HepG2 (cell line): ENCODE results near the gene TCTN2. TPM values are rescaled to one million over a fixed set of nuclear protein-coding genes. Genes with fewer than 3 reads are reported as not detected.

Experiments used
- ATAC-seq: fragments of 200-7000 bp; cut with Tn5 transposase; 3 replicates; pipeline ENCODE4 v1.9.1; 2020; ENCODE audit warnings: mild to moderate bottlenecking, moderate library complexity
- BruUV-seq: library from RNA; stranded (reverse); fragments of 400-500 nt; replicated peaks from 2 replicates; lab custom pipeline; 2021; lab: Mats Ljungman, UMichigan
- CTCF ChIA-PET: fragments of 300-600 bp; formaldehyde crosslinking; extraction: SDS; loops from one replicate; lab custom pipeline; 2021; ENCODE audit warnings: low total read pairs, inconsistent platforms, low intra/inter-chr PET ratio; lab: Yijun Ruan, JAX
- POLR2A ChIA-PET: fragments of 350-600 bp; sonication (Branson Sonifier 250); formaldehyde crosslinking; loops from one replicate; lab custom pipeline; 2020; ENCODE audit warnings: antibody characterized with exemption, inconsistent platforms; lab: Yijun Ruan, JAX
- DNase-seq: peaks from one replicate; pipeline ENCODE4 v3.0.0-alpha.2; 2015; ENCODE audit warnings: low spot score
- FAIRE-seq: peaks from 3 replicates; lab custom pipeline; 2011; peaks lifted over from hg19 to GRCh38; lab: Jason Lieb, UNC
- H2AFZ ChIP-seq: one replicate; pipeline ENCODE4 v1.6.1; 2011; ENCODE audit warnings: low read length, inconsistent platforms
- H3K27ac ChIP-seq: fragments of 300-600 bp; 3 replicates; pipeline ENCODE4 v1.8.0; 2011; ENCODE audit warnings: mixed run types, mild to moderate bottlenecking, mixed read lengths, low read length, inconsistent platforms; ENCODE audit not compliant: insufficient read depth; ENCODE audit errors: extremely low read length
- H3K27me3 ChIP-seq, 2 experiments: fragments of 200-600 bp in 1 of 2; 2 replicates in 1 of 2; 3 replicates in 1 of 2; pipeline versions ENCODE4 v1.6.0 to v1.8.0; 2011; ENCODE audit warnings: low read length in 2 of 2, mild to moderate bottlenecking in 2 of 2, moderate library complexity in 2 of 2, inconsistent platforms in 1 of 2; ENCODE audit not compliant: insufficient read depth in 2 of 2, control insufficient read depth in 1 of 2
- H3K36me3 ChIP-seq, 2 experiments: fragments of 200-600 bp in 1 of 2; replicated peaks in 1 of 2; 2 replicates in 1 of 2; 3 replicates in 1 of 2; pipeline versions ENCODE4 v1.5.1 to v1.8.0; 2011; ENCODE audit warnings: low read length in 2 of 2, inconsistent platforms in 1 of 2; ENCODE audit not compliant: insufficient read depth in 2 of 2, control insufficient read depth in 1 of 2
- H3K4me1 ChIP-seq: 2 replicates; pipeline ENCODE4 v1.5.1; 2012; ENCODE audit warnings: low read length, inconsistent platforms; ENCODE audit not compliant: insufficient read depth
- H3K4me2 ChIP-seq: 2 replicates; pipeline ENCODE4 v1.6.0; 2011; ENCODE audit warnings: low read depth, low read length, inconsistent platforms
- H3K4me3 ChIP-seq, 3 experiments: fragments of 200-600 bp in 1 of 3; sonication (generic), shearing (Covaris generic) in 1 of 3; replicated peaks in 1 of 3; 2 replicates each; pipeline ENCODE4 v1.5.1; 2011 to 2016; ENCODE audit warnings: low read length in 3 of 3, inconsistent platforms in 2 of 3, low read depth in 2 of 3, mild to moderate bottlenecking in 2 of 3, control low read depth in 1 of 3, mixed read lengths in 1 of 3; ENCODE audit not compliant: insufficient read depth in 1 of 3
- H3K79me2 ChIP-seq: one replicate; pipeline ENCODE4 v1.6.1; 2011; ENCODE audit warnings: low read length, inconsistent platforms; ENCODE audit not compliant: insufficient read depth
- H3K9ac ChIP-seq: 2 replicates; pipeline ENCODE4 v1.6.0; 2011; ENCODE audit warnings: mild to moderate bottlenecking, low read depth, low read length, inconsistent platforms; ENCODE audit not compliant: insufficient read depth
- H3K9me3 ChIP-seq: 2 replicates; pipeline ENCODE4 v1.5.1; 2012; ENCODE audit warnings: mild to moderate bottlenecking, low read length
- H4K20me1 ChIP-seq: 2 replicates; pipeline ENCODE4 v1.6.0; 2011; ENCODE audit warnings: inconsistent platforms, mild to moderate bottlenecking, low read length, moderate library complexity; ENCODE audit not compliant: insufficient read depth
- HOXA5 ChIP-seq: sonication (generic); formaldehyde crosslinking; IDR thresholded peaks from 2 replicates; pipeline ENCODE4 v1.4.0; 2020; ENCODE audit warnings: missing genetic modification reagents
- POLR2G ChIP-seq: fragments of 200-400 bp; formaldehyde crosslinking; IDR thresholded peaks from 2 replicates; pipeline ENCODE4 v1.6.1; 2018; ENCODE audit warnings: mild to moderate bottlenecking, low read depth, low read length, moderate library complexity
- ZKSCAN5 ChIP-seq: sonication (generic); formaldehyde crosslinking; IDR thresholded peaks from 2 replicates; pipeline ENCODE4 v1.5.1; 2020; ENCODE audit warnings: mild to moderate bottlenecking, missing genetic modification reagents
- ZNF503 ChIP-seq: sonication (generic); formaldehyde crosslinking; IDR thresholded peaks from 2 replicates; pipeline ENCODE4 v1.4.0; 2020; ENCODE audit warnings: missing genetic modification reagents
- WGBS: methylation state at CpG from one replicate; pipeline ENCODE4 v1.1.6; 2017; ENCODE audit warnings: low lambda C conversion rate; 5-methylcytosine and 5-hydroxymethylcytosine counted together
- in situ Hi-C: cut with HindIII; loops from 2 replicates; pipeline ENCODE4 v1.10.0; 2017; ENCODE audit warnings: low pct_unique_long_range_greater_than_20kb; ENCODE audit not compliant: extremely low pct_ligation_motif_present
- intact Hi-C: fragments of 100-400 bp; cut with micrococcal nuclease; formaldehyde crosslinking; loops from one replicate; pipeline ENCODE4 v1.10.0; 2022; ENCODE audit not compliant: unreplicated experiment
- polyA plus RNA-seq, 8 experiments: library from polyadenylated mRNA; depleted of rRNA in 3 of 8; stranded (reverse) in 7 of 8; unstranded in 1 of 8; fragments of >200 nt; fragmentation: Illumina TruSeq in 4 of 8; extraction: Trizol in 4 of 8; gene quantifications; 2 replicates each; pipeline versions ENCODE4 v1.2.1 to v1.2.3, GENCODE V29; 2011 to 2016; ENCODE audit warnings: low read depth in 4 of 8, missing spikeins in 1 of 8, mixed read lengths in 1 of 8; ENCODE audit not compliant: insufficient read depth in 1 of 8
- total RNA-seq, 5 experiments: library from RNA; depleted of rRNA; stranded (reverse); fragments of >200 nt; fragmentation: Illumina TruSeq; extraction: Trizol; gene quantifications; 2 replicates each; pipeline ENCODE4 v1.2.3, GENCODE V29; 2016; ENCODE audit warnings: low read depth in 1 of 5
- TF ChIP-seq, protein P1 (sequence below): sonication (generic); formaldehyde crosslinking; IDR thresholded peaks from 2 replicates; pipeline ENCODE4 v1.4.0; 2020; ENCODE audit warnings: missing genetic modification reagents, borderline replicate concordance

The TCTN2 gene
- total and polyA plus RNA-seq, 2 of the 13 experiments (the other 11 are each of a cell fraction or from before 2014, with no cell fraction given), result 5.0 to 8.1 TPM

- no peak for FAIRE-seq
- DNase-seq, result no peak
Observed at GRCh38 chr12:123741937-123742572, 71.1 kb downstream of the TCTN2 start.

More at GRCh38 chr12:123741937-123742572, 71.1 kb downstream of the TCTN2 start:
- in situ Hi-C loops (no loop called here), intact Hi-C loops (no loop called here)
- Histone ChIP-seq H3K4me3 (no peak overlapping the region), H3K27ac (no peak overlapping the region), H3K27me3 (no peaks in the 10 kb centered on the region), H3K9me3 (no peaks in the 10 kb centered on the region), H3K4me1 (no peaks in the 10 kb centered on the region), H3K4me2 (no peak overlapping the region), H3K36me3 (peaks cover 13 to 53% of the 10 kb centered on the region in 2 experiments; a peak in 4 of 5 replicates), H3K79me2 (no peaks in the 10 kb centered on the region), H2AFZ (no peak overlapping the region), H3K9ac (no peak overlapping the region), H4K20me1 (no peaks in the 10 kb centered on the region)
- ChIA-PET CTCF (no interaction called here), POLR2A (no interaction called here)
- WGBS, result 96% methylated on average over 14 of the region's 14 CpGs
- no TSS peak for BruUV-seq
- no peak for ATAC-seq
- TF ChIP-seq, protein P1, sequence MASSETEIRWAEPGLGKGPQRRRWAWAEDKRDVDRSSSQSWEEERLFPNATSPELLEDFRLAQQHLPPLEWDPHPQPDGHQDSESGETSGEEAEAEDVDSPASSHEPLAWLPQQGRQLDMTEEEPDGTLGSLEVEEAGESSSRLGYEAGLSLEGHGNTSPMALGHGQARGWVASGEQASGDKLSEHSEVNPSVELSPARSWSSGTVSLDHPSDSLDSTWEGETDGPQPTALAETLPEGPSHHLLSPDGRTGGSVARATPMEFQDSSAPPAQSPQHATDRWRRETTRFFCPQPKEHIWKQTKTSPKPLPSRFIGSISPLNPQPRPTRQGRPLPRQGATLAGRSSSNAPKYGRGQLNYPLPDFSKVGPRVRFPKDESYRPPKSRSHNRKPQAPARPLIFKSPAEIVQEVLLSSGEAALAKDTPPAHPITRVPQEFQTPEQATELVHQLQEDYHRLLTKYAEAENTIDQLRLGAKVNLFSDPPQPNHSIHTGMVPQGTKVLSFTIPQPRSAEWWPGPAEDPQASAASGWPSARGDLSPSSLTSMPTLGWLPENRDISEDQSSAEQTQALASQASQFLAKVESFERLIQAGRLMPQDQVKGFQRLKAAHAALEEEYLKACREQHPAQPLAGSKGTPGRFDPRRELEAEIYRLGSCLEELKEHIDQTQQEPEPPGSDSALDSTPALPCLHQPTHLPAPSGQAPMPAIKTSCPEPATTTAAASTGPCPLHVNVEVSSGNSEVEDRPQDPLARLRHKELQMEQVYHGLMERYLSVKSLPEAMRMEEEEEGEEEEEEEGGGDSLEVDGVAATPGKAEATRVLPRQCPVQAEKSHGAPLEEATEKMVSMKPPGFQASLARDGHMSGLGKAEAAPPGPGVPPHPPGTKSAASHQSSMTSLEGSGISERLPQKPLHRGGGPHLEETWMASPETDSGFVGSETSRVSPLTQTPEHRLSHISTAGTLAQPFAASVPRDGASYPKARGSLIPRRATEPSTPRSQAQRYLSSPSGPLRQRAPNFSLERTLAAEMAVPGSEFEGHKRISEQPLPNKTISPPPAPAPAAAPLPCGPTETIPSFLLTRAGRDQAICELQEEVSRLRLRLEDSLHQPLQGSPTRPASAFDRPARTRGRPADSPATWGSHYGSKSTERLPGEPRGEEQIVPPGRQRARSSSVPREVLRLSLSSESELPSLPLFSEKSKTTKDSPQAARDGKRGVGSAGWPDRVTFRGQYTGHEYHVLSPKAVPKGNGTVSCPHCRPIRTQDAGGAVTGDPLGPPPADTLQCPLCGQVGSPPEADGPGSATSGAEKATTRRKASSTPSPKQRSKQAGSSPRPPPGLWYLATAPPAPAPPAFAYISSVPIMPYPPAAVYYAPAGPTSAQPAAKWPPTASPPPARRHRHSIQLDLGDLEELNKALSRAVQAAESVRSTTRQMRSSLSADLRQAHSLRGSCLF (CRISPR knock-in tag), result no peak
- TF ChIP-seq ZKSCAN5 (CRISPR knock-in tag), result no peak
- TF ChIP-seq HOXA5 (CRISPR knock-in tag), result no peak
- TF ChIP-seq ZNF503, result no peak
- no peak for TF ChIP-seq POLR2G
